HepG2 (cell line): ENCODE data around the gene SAMD8. TPM values are rescaled to one million over a fixed set of nuclear protein-coding genes. Genes with fewer than 3 reads are reported as not detected.

ENCODE experiments used
- ATAC-seq: fragments of 200-7000 bp; cut with Tn5 transposase; 3 replicates; pipeline ENCODE4 v1.9.1; 2020; ENCODE audit warnings: mild to moderate bottlenecking, moderate library complexity
- BruUV-seq: library from RNA; stranded (reverse); fragments of 400-500 nt; replicated peaks from 2 replicates; lab custom pipeline; 2021; lab: Mats Ljungman, UMichigan
- CTCF ChIA-PET: fragments of 300-600 bp; formaldehyde crosslinking; extraction: SDS; loops from one replicate; lab custom pipeline; 2021; ENCODE audit warnings: low total read pairs, inconsistent platforms, low intra/inter-chr PET ratio; lab: Yijun Ruan, JAX
- POLR2A ChIA-PET: fragments of 350-600 bp; sonication (Branson Sonifier 250); formaldehyde crosslinking; loops from one replicate; lab custom pipeline; 2020; ENCODE audit warnings: antibody characterized with exemption, inconsistent platforms; lab: Yijun Ruan, JAX
- DNase-seq: peaks from one replicate; pipeline ENCODE4 v3.0.0-alpha.2; 2015; ENCODE audit warnings: low spot score
- FAIRE-seq: peaks from 3 replicates; lab custom pipeline; 2011; peaks lifted over from hg19 to GRCh38; lab: Jason Lieb, UNC
- H2AFZ ChIP-seq: one replicate; pipeline ENCODE4 v1.6.1; 2011; ENCODE audit warnings: low read length, inconsistent platforms
- H3K27ac ChIP-seq: fragments of 300-600 bp; 3 replicates; pipeline ENCODE4 v1.8.0; 2011; ENCODE audit warnings: mixed run types, mild to moderate bottlenecking, mixed read lengths, low read length, inconsistent platforms; ENCODE audit not compliant: insufficient read depth; ENCODE audit errors: extremely low read length
- H3K27me3 ChIP-seq, 2 experiments: fragments of 200-600 bp in 1 of 2; 2 replicates in 1 of 2; 3 replicates in 1 of 2; pipeline versions ENCODE4 v1.6.0 to v1.8.0; 2011; ENCODE audit warnings: low read length in 2 of 2, mild to moderate bottlenecking in 2 of 2, moderate library complexity in 2 of 2, inconsistent platforms in 1 of 2; ENCODE audit not compliant: insufficient read depth in 2 of 2, control insufficient read depth in 1 of 2
- H3K36me3 ChIP-seq, 2 experiments: fragments of 200-600 bp in 1 of 2; replicated peaks in 1 of 2; 2 replicates in 1 of 2; 3 replicates in 1 of 2; pipeline versions ENCODE4 v1.5.1 to v1.8.0; 2011; ENCODE audit warnings: low read length in 2 of 2, inconsistent platforms in 1 of 2; ENCODE audit not compliant: insufficient read depth in 2 of 2, control insufficient read depth in 1 of 2
- H3K4me1 ChIP-seq: 2 replicates; pipeline ENCODE4 v1.5.1; 2012; ENCODE audit warnings: low read length, inconsistent platforms; ENCODE audit not compliant: insufficient read depth
- H3K4me2 ChIP-seq: 2 replicates; pipeline ENCODE4 v1.6.0; 2011; ENCODE audit warnings: low read depth, low read length, inconsistent platforms
- H3K4me3 ChIP-seq, 3 experiments: fragments of 200-600 bp in 1 of 3; sonication (generic), shearing (Covaris generic) in 1 of 3; replicated peaks in 1 of 3; 2 replicates each; pipeline ENCODE4 v1.5.1; 2011 to 2016; ENCODE audit warnings: low read length in 3 of 3, inconsistent platforms in 2 of 3, low read depth in 2 of 3, mild to moderate bottlenecking in 2 of 3, control low read depth in 1 of 3, mixed read lengths in 1 of 3; ENCODE audit not compliant: insufficient read depth in 1 of 3
- H3K79me2 ChIP-seq: one replicate; pipeline ENCODE4 v1.6.1; 2011; ENCODE audit warnings: low read length, inconsistent platforms; ENCODE audit not compliant: insufficient read depth
- H3K9ac ChIP-seq: 2 replicates; pipeline ENCODE4 v1.6.0; 2011; ENCODE audit warnings: mild to moderate bottlenecking, low read depth, low read length, inconsistent platforms; ENCODE audit not compliant: insufficient read depth
- H3K9me3 ChIP-seq: 2 replicates; pipeline ENCODE4 v1.5.1; 2012; ENCODE audit warnings: mild to moderate bottlenecking, low read length
- H4K20me1 ChIP-seq: 2 replicates; pipeline ENCODE4 v1.6.0; 2011; ENCODE audit warnings: inconsistent platforms, mild to moderate bottlenecking, low read length, moderate library complexity; ENCODE audit not compliant: insufficient read depth
- KDM6A ChIP-seq: IDR thresholded peaks from 2 replicates; pipeline ENCODE4 v1.6.1; 2016; ENCODE audit warnings: low read depth
- RXRA ChIP-seq: sonication (generic); formaldehyde crosslinking; IDR thresholded peaks from 2 replicates; pipeline ENCODE4 v1.5.1; 2020; ENCODE audit warnings: missing genetic modification reagents
- TARDBP ChIP-seq: sonication (generic); formaldehyde crosslinking; IDR thresholded peaks from 2 replicates; pipeline ENCODE4 v1.8.0; 2022; ENCODE audit warnings: mild to moderate bottlenecking, missing genetic modification reagents
- ZNF652 ChIP-seq: IDR thresholded peaks from 2 replicates; pipeline ENCODE4 v1.6.1; 2016; ENCODE audit warnings: low read depth, borderline replicate concordance
- ZNF660 ChIP-seq: sonication (generic); formaldehyde crosslinking; IDR thresholded peaks from 2 replicates; pipeline ENCODE4 v1.5.1; 2020; ENCODE audit warnings: mild to moderate bottlenecking, low read depth, missing genetic modification reagents, borderline replicate concordance
- WGBS: methylation state at CpG from one replicate; pipeline ENCODE4 v1.1.6; 2017; ENCODE audit warnings: low lambda C conversion rate; 5-methylcytosine and 5-hydroxymethylcytosine counted together
- in situ Hi-C: cut with HindIII; loops from 2 replicates; pipeline ENCODE4 v1.10.0; 2017; ENCODE audit warnings: low pct_unique_long_range_greater_than_20kb; ENCODE audit not compliant: extremely low pct_ligation_motif_present
- intact Hi-C: fragments of 100-400 bp; cut with micrococcal nuclease; formaldehyde crosslinking; loops from one replicate; pipeline ENCODE4 v1.10.0; 2022; ENCODE audit not compliant: unreplicated experiment
- polyA plus RNA-seq, 8 experiments: library from polyadenylated mRNA; depleted of rRNA in 3 of 8; stranded (reverse) in 7 of 8; unstranded in 1 of 8; fragments of >200 nt; fragmentation: Illumina TruSeq in 4 of 8; extraction: Trizol in 4 of 8; gene quantifications; 2 replicates each; pipeline versions ENCODE4 v1.2.1 to v1.2.3, GENCODE V29; 2011 to 2016; ENCODE audit warnings: low read depth in 4 of 8, missing spikeins in 1 of 8, mixed read lengths in 1 of 8; ENCODE audit not compliant: insufficient read depth in 1 of 8
- total RNA-seq, 5 experiments: library from RNA; depleted of rRNA; stranded (reverse); fragments of >200 nt; fragmentation: Illumina TruSeq; extraction: Trizol; gene quantifications; 2 replicates each; pipeline ENCODE4 v1.2.3, GENCODE V29; 2016; ENCODE audit warnings: low read depth in 1 of 5
- TF ChIP-seq, protein P1 (sequence below): sonication (generic); formaldehyde crosslinking; IDR thresholded peaks from 2 replicates; pipeline ENCODE4 v1.5.0; 2020; ENCODE audit warnings: mild to moderate bottlenecking, missing genetic modification reagents
- TF ChIP-seq, protein P2 (sequence below): fragments of 450-650 bp; IDR thresholded peaks from 2 replicates; pipeline ENCODE4 v1.6.1; 2017
- TF ChIP-seq, protein P3 (sequence below): sonication (generic); formaldehyde crosslinking; IDR thresholded peaks from 2 replicates; pipeline ENCODE4 v1.4.0; 2020; ENCODE audit warnings: mild to moderate bottlenecking, low read depth, missing genetic modification reagents

The SAMD8 gene
- total and polyA plus RNA-seq, 2 of the 13 experiments (the other 11 are each of a cell fraction or from before 2014, with no cell fraction given): 10.4 to 13.2 TPM

DNA sequence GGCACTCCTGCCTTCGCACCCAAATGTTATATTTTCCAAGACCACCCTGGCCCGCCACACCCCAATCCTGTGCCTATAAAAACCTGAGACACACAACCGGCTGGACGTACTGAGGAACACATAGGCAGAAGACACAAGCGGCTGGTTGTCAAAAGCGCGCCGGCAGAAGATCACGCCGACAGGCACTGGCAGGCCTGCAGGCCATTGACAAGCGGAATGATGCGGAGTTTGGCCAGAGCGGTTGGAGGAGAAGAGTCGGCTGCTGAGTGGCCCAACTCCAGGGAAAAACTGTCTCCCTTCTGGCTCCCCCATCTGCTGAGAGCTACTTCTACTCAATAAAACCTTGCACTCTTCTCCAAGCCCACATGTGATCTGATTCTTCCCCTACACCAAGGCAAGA is 39.7 kb upstream of the SAMD8 start:
- ATAC-seq (no peak), FAIRE-seq (no peak), DNase-seq (no peak)
- Histone ChIP-seq H3K36me3 (no peaks in the 10 kb centered on the region), H3K4me3 (no peak overlapping the region), H3K79me2 (no peaks in the 10 kb centered on the region), H3K4me2 (no peak overlapping the region), H3K27ac (no peak overlapping the region), H3K9me3 (no peaks in the 10 kb centered on the region), H2AFZ (no peak overlapping the region), H3K9ac (no peak overlapping the region), H3K27me3 (peaks cover 0 to 27% of the 10 kb centered on the region in 2 experiments; a peak in 1 of 5 replicates), H3K4me1 (peaks cover 23% of the 10 kb centered on the region), H4K20me1 (no peaks in the 10 kb centered on the region)
- TF ChIP-seq KDM6A (no peak), ZNF652 (CRISPR knock-in tag) (no peak)
- TF ChIP-seq, protein P1, sequence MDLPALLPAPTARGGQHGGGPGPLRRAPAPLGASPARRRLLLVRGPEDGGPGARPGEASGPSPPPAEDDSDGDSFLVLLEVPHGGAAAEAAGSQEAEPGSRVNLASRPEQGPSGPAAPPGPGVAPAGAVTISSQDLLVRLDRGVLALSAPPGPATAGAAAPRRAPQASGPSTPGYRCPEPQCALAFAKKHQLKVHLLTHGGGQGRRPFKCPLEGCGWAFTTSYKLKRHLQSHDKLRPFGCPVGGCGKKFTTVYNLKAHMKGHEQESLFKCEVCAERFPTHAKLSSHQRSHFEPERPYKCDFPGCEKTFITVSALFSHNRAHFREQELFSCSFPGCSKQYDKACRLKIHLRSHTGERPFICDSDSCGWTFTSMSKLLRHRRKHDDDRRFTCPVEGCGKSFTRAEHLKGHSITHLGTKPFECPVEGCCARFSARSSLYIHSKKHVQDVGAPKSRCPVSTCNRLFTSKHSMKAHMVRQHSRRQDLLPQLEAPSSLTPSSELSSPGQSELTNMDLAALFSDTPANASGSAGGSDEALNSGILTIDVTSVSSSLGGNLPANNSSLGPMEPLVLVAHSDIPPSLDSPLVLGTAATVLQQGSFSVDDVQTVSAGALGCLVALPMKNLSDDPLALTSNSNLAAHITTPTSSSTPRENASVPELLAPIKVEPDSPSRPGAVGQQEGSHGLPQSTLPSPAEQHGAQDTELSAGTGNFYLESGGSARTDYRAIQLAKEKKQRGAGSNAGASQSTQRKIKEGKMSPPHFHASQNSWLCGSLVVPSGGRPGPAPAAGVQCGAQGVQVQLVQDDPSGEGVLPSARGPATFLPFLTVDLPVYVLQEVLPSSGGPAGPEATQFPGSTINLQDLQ (CRISPR knock-in tag): no peak
- TF ChIP-seq, protein P2, sequence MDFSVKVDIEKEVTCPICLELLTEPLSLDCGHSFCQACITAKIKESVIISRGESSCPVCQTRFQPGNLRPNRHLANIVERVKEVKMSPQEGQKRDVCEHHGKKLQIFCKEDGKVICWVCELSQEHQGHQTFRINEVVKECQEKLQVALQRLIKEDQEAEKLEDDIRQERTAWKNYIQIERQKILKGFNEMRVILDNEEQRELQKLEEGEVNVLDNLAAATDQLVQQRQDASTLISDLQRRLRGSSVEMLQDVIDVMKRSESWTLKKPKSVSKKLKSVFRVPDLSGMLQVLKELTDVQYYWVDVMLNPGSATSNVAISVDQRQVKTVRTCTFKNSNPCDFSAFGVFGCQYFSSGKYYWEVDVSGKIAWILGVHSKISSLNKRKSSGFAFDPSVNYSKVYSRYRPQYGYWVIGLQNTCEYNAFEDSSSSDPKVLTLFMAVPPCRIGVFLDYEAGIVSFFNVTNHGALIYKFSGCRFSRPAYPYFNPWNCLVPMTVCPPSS: no peak
- no TSS peak for BruUV-seq
- intact Hi-C loops (no loop called here), in situ Hi-C loops (no loop called here)
- ChIA-PET POLR2A (no interaction called here), CTCF (no interaction called here)
- 91% methylated on average over 14 of the region's 14 CpGs for WGBS

DNA sequence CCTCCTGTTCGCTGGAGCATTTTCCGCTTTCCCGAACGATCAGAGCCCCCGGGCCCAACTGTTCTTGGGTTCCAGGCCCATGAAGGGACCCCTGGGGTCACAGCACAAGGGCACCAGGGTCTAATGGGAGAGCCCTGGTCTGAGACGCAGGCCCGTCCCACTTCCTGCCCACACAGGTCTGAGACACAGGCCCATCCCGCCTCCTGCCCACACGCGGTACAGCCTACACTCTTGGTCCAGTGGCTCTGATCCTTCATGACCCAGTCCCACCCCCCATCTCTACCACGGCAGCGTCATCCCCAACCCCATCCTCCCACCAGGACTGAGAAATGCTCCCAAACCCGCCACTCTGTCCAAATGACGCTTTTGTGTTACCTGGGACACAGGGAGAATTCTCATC is 38.7 kb upstream of the SAMD8 start:
- no peaks in the 10 kb centered on the region for H3K79me2 ChIP-seq
- H3K9me3 ChIP-seq: no peaks in the 10 kb centered on the region
- H3K4me2 ChIP-seq: no peak overlapping the region
- ATAC-seq (no peak), FAIRE-seq (no peak), DNase-seq (no peak)
- 73% methylated on average over 14 of the region's 14 CpGs for WGBS
- CTCF ChIA-PET: no interaction called here
- POLR2A ChIA-PET: no interaction called here
- no TSS peak for BruUV-seq
- H3K27me3 ChIP-seq: peaks cover 0 to 27% of the 10 kb centered on the region in 2 experiments; a peak in 1 of 5 replicates
- H3K27ac ChIP-seq: no peak overlapping the region
- H2AFZ ChIP-seq: no peak overlapping the region
- intact Hi-C loops (no loop called here), in situ Hi-C loops (no loop called here)
- H3K4me3 ChIP-seq: no peak overlapping the region
- H3K4me1 ChIP-seq: peaks cover 23% of the 10 kb centered on the region
- no peaks in the 10 kb centered on the region for H4K20me1 ChIP-seq
- no peak overlapping the region for H3K9ac ChIP-seq
- no peaks in the 10 kb centered on the region for H3K36me3 ChIP-seq
- TF ChIP-seq RXRA (CRISPR knock-in tag) (no peak), ZNF660 (CRISPR knock-in tag) (no peak), TARDBP (CRISPR knock-in tag) (no peak)
- TF ChIP-seq, protein P3, sequence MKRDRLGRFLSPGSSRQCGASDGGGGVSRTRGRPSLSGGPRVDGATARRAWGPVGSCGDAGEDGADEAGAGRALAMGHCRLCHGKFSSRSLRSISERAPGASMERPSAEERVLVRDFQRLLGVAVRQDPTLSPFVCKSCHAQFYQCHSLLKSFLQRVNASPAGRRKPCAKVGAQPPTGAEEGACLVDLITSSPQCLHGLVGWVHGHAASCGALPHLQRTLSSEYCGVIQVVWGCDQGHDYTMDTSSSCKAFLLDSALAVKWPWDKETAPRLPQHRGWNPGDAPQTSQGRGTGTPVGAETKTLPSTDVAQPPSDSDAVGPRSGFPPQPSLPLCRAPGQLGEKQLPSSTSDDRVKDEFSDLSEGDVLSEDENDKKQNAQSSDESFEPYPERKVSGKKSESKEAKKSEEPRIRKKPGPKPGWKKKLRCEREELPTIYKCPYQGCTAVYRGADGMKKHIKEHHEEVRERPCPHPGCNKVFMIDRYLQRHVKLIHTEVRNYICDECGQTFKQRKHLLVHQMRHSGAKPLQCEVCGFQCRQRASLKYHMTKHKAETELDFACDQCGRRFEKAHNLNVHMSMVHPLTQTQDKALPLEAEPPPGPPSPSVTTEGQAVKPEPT (CRISPR knock-in tag): no peak
- TF ChIP-seq, all 625 proteins: peak for 0
